ENCODE data around the gene FHIT. TPM values are rescaled to one million over a fixed set of nuclear protein-coding genes. Genes with fewer than 3 reads are reported as not detected.

The FHIT gene
- total and polyA plus RNA-seq, 2 of the 4 experiments (the other 2 are of a cell fraction): 0.07 TPM; not detected in 1

GRCh38 chr3:60844256-60844655 lies 407.0 kb downstream of the FHIT start:
- no peak overlapping the region for H3K4me2 ChIP-seq (ENCODE audit: low read depth, low read length)
- H3K18ac ChIP-seq (ENCODE audit: low read depth, low read length): no peak overlapping the region
- no TSS peak for BruUV-seq (replicated peaks)
- no peak overlapping the region for H4K5ac ChIP-seq (ENCODE audit: low read depth, low read length)
- no peaks in the 10 kb centered on the region for H3K27me3 ChIP-seq (ENCODE audit: control insufficient read depth, insufficient read depth, low read length)
- H2BK120ac ChIP-seq (ENCODE audit: low read depth, low read length): no peak overlapping the region
- in situ Hi-C loops (cut with MboI; ENCODE audit: low sequenced_read_pairs): no loop called here
- no peak for TF ChIP-seq FOS (IDR thresholded peaks at IDR 0.05; ENCODE audit: low read depth, low read length)
- TF ChIP-seq RFX5 (IDR thresholded peaks at IDR 0.05; ENCODE audit: low read depth, low read length): no peak
- no peak for TF ChIP-seq POLR2A (IDR thresholded peaks at IDR 0.05; ENCODE audit: low read depth, low read length)
- TF ChIP-seq RAD21 (IDR thresholded peaks at IDR 0.05; ENCODE audit: low read length): no peak
- no peak for TF ChIP-seq ELK1 (IDR thresholded peaks at IDR 0.05; ENCODE audit: borderline replicate concordance, low read depth, low read length)
- no peak for TF ChIP-seq CHD1 (IDR thresholded peaks at IDR 0.05; ENCODE audit: low read depth, low read length)
- no peak for TF ChIP-seq RCOR1 (IDR thresholded peaks at IDR 0.05; ENCODE audit: insufficient replicate concordance, low read length)
- no peak for TF ChIP-seq MXI1 (IDR thresholded peaks at IDR 0.05; ENCODE audit: borderline replicate concordance, low read depth, low read length)
- no peak for TF ChIP-seq SMC3 (IDR thresholded peaks at IDR 0.05; ENCODE audit: low read depth, low read length)
- TF ChIP-seq CTCF (conservative IDR thresholded peaks at IDR 0.05; ENCODE audit: low read depth, low read length): no peak
- no peak for TF ChIP-seq MAZ (IDR thresholded peaks at IDR 0.05; ENCODE audit: borderline replicate concordance, low read depth, low read length)
- H3K36me3 ChIP-seq (ENCODE audit: control insufficient read depth, insufficient read depth, low read length): no peaks in the 10 kb centered on the region
- intact Hi-C loops (cut with micrococcal nuclease): no loop called here
- no peaks in the 10 kb centered on the region for H4K20me1 ChIP-seq (ENCODE audit: insufficient read depth, low read length)
- WGBS, 2 experiments (ENCODE audit: extremely low coverage in 2 of 2, insufficient read length in 1 of 2): 60% methylated on average over 1 of the region's 1 CpG; no CpG with 5 or more reads in 1 of the 2 experiments
- no peak overlapping the region for H2BK15ac ChIP-seq (ENCODE audit: low read depth, low read length)
- H3K9me3 ChIP-seq (ENCODE audit: control insufficient read depth, insufficient read depth, low read length): no peaks in the 10 kb centered on the region
- H2BK20ac ChIP-seq (ENCODE audit: low read depth, low read length): no peak overlapping the region
- POLR2A ChIA-PET (ENCODE audit: unreplicated experiment): no interaction called here
- DNase-seq (no peak), ATAC-seq (ENCODE audit: low read depth) (no peak)
- H4K8ac ChIP-seq (ENCODE audit: low read depth in 2 of 2, low read length in 2 of 2): no peak overlapping the region
- no peak overlapping the region for H3K4ac ChIP-seq (ENCODE audit: low read depth, low read length)
- H2BK5ac ChIP-seq (ENCODE audit: low read depth, low read length, poor library complexity, severe bottlenecking): no peak overlapping the region
- no peak overlapping the region for H3K4me3 ChIP-seq (ENCODE audit: insufficient read depth, low read depth, low read length)
- H3K56ac ChIP-seq (ENCODE audit: extremely low read depth, insufficient read depth, low read length): no peak overlapping the region
- no peak overlapping the region for H3K27ac ChIP-seq (ENCODE audit: insufficient read depth, low read length)
- no peak overlapping the region for H3K14ac ChIP-seq (replicated peaks; ENCODE audit: low read depth, low read length)
- no peak overlapping the region for H2AK5ac ChIP-seq (ENCODE audit: low read depth, low read length)
- no peaks in the 10 kb centered on the region for H3K79me1 ChIP-seq (ENCODE audit: low read depth in 1 of 2, low read length in 2 of 2)
- no peaks in the 10 kb centered on the region for H3K9me1 ChIP-seq (ENCODE audit: insufficient read depth, low read length)
- CTCF ChIA-PET: no interaction called here
- H2AK9ac ChIP-seq (replicated peaks; ENCODE audit: low read depth, low read length, poor library complexity): no peak overlapping the region
- H3K4me1 ChIP-seq (ENCODE audit: control insufficient read depth, insufficient read depth, low read length): no peaks in the 10 kb centered on the region
- no peak overlapping the region for H2AFZ ChIP-seq (replicated peaks; ENCODE audit: low read length, poor library complexity)
- no peak overlapping the region for H4K91ac ChIP-seq (ENCODE audit: insufficient read depth, low read depth, low read length)
- no peak overlapping the region for H3K23ac ChIP-seq (ENCODE audit: low read depth, low read length)
- no peak overlapping the region for H3K9ac ChIP-seq (ENCODE audit: low read depth, low read length)
- dilution Hi-C loops (cut with HindIII; ENCODE audit: low sequenced_read_pairs, unreplicated experiment): no loop called here
